Epithelial cell of esophagus (primary cell): ENCODE measurements around the gene HSPA1A.
"Not testable (repeated sequence)": the region's sequence is repeated elsewhere in the genome, so short reads cannot be mapped to it uniquely, and the experiment has no call there.

Experiments
- DNase-seq: peaks from one replicate; pipeline ENCODE4 v3.0.0; 2010; ENCODE audit warnings: low read depth
- H3K4me3 ChIP-seq: 2 replicates; pipeline ENCODE4 v1.5.1; 2011; ENCODE audit warnings: mild to moderate bottlenecking, low read length, control low read depth
- CTCF ChIP-seq: IDR thresholded peaks from 2 replicates; pipeline ENCODE4 v1.5.1; 2011; ENCODE audit warnings: low read depth, mild to moderate bottlenecking, low read length, control low read depth, inconsistent platforms; ENCODE audit not compliant: insufficient read depth; ENCODE audit errors: missing control alignments

The HSPA1A gene

GRCh38 chr6:31792761-31793171, 22.6 kb upstream of the HSPA1A start:
- TF ChIP-seq CTCF = no peak
- H3K4me3 ChIP-seq = no peak overlapping the region
- peak; percentile 89 for DNase-seq

GRCh38 chr6:31793927-31794245, 21.5 kb upstream of the HSPA1A start:
- DNase-seq = not testable (repeated sequence)
- H3K4me3 ChIP-seq = peak overlapping the region; percentile 94

GRCh38 chr6:31794294-31794865, 21.0 kb upstream of the HSPA1A start:
- TF ChIP-seq CTCF = no peak
- peak overlapping the region; percentile 94 for H3K4me3 ChIP-seq
- peak; percentile 50 for DNase-seq

- no peak for DNase-seq
- TF ChIP-seq CTCF = no peak
- H3K4me3 ChIP-seq = peak overlapping the region; percentile 94
These were observed 20.3 kb upstream of the HSPA1A start for GRCh38 chr6:31794866-31795615.

GRCh38 chr6:31795616-31796298, 19.6 kb upstream of the HSPA1A start, which contains the start of gene VARS1:
Gene VARS1 (minus strand): TSS chr6:31795752. CDS start chr6:31795217, 535 bp downstream.
- peak within 1 kb of the TSS; percentile 94 for H3K4me3 ChIP-seq
- DNase-seq = peak; percentile 87
- peak; percentile 53 for TF ChIP-seq CTCF

- H3K4me3 ChIP-seq = no peak overlapping the region
- peak; percentile 54 for DNase-seq
- no peak for TF ChIP-seq CTCF
These were observed 18.4 kb upstream of the HSPA1A start for GRCh38 chr6:31796993-31797385.

- no peak for TF ChIP-seq CTCF
- DNase-seq = no peak
- no peak overlapping the region for H3K4me3 ChIP-seq
These were observed 17.8 kb upstream of the HSPA1A start for GRCh38 chr6:31797588-31797987.
